Measurements from ENCODE around the gene HIVEP3.

DNA sequence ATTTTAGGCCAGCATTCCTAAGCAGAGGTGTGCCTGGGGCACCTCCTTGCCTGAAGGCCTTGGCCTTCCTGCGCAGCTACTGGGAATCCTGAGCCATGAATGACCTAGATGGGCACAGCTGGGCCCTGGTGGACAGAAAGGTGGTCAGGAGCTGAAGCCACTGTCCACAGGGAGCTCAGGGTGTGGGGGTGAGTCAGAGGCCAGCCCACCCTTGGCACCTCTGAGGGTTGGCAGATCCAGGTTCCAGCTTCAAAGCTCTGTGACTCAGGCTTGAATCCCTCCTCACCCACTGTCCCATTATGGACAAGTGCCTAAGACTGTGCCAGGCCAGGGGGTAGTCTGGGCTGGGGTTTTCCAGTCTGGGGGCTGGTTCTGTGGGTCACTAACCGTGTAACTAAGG lies 427.8 kb downstream of the HIVEP3 start:
- TF ChIP-seq, protein P1, sequence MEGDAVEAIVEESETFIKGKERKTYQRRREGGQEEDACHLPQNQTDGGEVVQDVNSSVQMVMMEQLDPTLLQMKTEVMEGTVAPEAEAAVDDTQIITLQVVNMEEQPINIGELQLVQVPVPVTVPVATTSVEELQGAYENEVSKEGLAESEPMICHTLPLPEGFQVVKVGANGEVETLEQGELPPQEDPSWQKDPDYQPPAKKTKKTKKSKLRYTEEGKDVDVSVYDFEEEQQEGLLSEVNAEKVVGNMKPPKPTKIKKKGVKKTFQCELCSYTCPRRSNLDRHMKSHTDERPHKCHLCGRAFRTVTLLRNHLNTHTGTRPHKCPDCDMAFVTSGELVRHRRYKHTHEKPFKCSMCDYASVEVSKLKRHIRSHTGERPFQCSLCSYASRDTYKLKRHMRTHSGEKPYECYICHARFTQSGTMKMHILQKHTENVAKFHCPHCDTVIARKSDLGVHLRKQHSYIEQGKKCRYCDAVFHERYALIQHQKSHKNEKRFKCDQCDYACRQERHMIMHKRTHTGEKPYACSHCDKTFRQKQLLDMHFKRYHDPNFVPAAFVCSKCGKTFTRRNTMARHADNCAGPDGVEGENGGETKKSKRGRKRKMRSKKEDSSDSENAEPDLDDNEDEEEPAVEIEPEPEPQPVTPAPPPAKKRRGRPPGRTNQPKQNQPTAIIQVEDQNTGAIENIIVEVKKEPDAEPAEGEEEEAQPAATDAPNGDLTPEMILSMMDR (IDR thresholded peaks at IDR 0.05), result no peak
- TF ChIP-seq POLR2A (IDR thresholded peaks at IDR 0.05), result no peak

Data from lower leg skin (tissue), 3 donors.